Measurements from ENCODE around the gene TMA7.

TMA7 gene

DNA sequence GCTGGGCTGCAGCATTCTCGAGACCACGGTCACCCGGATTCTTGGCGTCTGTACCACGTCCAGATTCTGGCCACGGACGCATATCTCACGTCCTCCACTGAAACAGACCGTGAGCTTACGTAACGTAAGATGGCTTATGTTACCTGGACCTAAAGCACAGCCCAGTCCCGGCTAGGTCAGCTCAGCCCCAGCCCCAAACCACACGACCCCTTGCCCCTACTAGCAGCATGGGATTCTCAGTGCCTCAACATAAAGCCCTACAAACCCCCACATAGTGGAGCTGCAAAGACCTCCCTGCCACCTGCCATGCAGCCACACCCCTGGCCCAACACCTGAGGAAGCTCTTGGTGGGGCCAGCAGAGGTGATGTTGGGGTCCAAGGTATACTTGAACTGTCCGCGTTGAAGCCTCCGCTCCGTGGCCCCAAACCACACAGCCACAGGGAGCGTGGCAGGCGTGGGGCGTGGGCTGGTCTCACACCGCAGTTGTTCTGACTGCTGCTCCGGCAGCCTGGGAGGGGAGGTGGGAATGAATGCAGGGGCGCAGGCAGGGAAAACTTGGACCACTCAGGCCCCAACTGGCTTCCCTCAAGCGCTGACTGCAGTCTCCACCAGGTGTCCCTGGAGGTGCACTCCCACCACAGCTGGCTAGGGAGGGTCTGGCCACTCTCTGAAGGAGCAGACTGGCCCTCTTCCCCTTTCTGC lies 24.7 kb upstream of the TMA7 start:
- H3K4me2 ChIP-seq (ENCODE audit: low read depth, low read length): no peak overlapping the region

DNA sequence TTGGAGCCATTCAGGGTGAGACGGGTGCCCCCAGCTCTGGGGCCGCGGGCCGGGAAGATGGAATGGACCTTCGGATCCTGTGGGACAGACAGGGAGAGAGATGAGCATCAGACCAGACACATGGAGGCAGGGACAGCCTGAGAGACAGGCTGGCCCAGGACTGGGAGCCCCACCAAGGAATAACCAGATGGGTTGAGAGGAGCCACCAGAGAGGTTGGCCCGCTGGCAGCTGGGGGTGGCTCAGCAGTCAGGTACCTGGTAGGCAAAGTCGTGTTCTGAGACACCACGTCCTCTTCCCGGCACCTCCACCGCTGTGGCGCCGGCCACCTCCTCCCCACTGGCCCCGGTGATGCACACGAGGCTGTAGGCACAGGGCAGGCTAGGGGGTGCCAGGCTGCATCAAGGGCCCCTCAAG lies 24.0 kb upstream of the TMA7 start:
- Histone ChIP-seq H4K20me1 (ENCODE audit: insufficient read depth, low read length) (no peaks in the 10 kb centered on the region), H3K4me2 (ENCODE audit: low read depth, low read length) (no peak overlapping the region), H3F3A (ENCODE audit: insufficient read depth, low read length) (no peaks in the 10 kb centered on the region)

More for the DNA sequence above, 24.7 kb upstream of the TMA7 start:
- H3K4me1 ChIP-seq (ENCODE audit: low read length): no peaks in the 10 kb centered on the region
- H3K9me3 ChIP-seq (replicated peaks; ENCODE audit: insufficient read depth, low read length): no peaks in the 10 kb centered on the region
- no peaks in the 10 kb centered on the region for H3K9me2 ChIP-seq (replicated peaks; ENCODE audit: insufficient read depth, low read length)
- no peaks in the 10 kb centered on the region for H3K79me2 ChIP-seq (ENCODE audit: low read length)
- no peak overlapping the region for H2AFZ ChIP-seq (ENCODE audit: low read length)
- TF ChIP-seq, protein P1, sequence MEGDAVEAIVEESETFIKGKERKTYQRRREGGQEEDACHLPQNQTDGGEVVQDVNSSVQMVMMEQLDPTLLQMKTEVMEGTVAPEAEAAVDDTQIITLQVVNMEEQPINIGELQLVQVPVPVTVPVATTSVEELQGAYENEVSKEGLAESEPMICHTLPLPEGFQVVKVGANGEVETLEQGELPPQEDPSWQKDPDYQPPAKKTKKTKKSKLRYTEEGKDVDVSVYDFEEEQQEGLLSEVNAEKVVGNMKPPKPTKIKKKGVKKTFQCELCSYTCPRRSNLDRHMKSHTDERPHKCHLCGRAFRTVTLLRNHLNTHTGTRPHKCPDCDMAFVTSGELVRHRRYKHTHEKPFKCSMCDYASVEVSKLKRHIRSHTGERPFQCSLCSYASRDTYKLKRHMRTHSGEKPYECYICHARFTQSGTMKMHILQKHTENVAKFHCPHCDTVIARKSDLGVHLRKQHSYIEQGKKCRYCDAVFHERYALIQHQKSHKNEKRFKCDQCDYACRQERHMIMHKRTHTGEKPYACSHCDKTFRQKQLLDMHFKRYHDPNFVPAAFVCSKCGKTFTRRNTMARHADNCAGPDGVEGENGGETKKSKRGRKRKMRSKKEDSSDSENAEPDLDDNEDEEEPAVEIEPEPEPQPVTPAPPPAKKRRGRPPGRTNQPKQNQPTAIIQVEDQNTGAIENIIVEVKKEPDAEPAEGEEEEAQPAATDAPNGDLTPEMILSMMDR (IDR thresholded peaks at IDR 0.05; ENCODE audit: low read length): no peak
- TF ChIP-seq EZH2 (optimal IDR thresholded peaks at IDR 0.05; ENCODE audit: low read depth, low read length): no peak
- TF ChIP-seq EZH2phosphoT487 (IDR thresholded peaks at IDR 0.05; ENCODE audit: low read length): no peak
- no peaks in the 10 kb centered on the region for H3F3A ChIP-seq (ENCODE audit: insufficient read depth, low read length)
- H4K20me1 ChIP-seq (ENCODE audit: insufficient read depth, low read length): no peaks in the 10 kb centered on the region
- H3K9ac ChIP-seq (ENCODE audit: low read length): no peak overlapping the region
- H3K27ac ChIP-seq (ENCODE audit: low read length): no peak overlapping the region
- peaks cover 27% of the 10 kb centered on the region; the same call in 1 of the 2 replicates for H3K27me3 ChIP-seq (replicated peaks; ENCODE audit: insufficient read depth, low read length)
- H3K4me3 ChIP-seq (ENCODE audit: low read length): no peak overlapping the region
- H3K36me3 ChIP-seq (replicated peaks; ENCODE audit: insufficient read depth, low read length): no peaks in the 10 kb centered on the region
- DNase-seq: no peak

DNA sequence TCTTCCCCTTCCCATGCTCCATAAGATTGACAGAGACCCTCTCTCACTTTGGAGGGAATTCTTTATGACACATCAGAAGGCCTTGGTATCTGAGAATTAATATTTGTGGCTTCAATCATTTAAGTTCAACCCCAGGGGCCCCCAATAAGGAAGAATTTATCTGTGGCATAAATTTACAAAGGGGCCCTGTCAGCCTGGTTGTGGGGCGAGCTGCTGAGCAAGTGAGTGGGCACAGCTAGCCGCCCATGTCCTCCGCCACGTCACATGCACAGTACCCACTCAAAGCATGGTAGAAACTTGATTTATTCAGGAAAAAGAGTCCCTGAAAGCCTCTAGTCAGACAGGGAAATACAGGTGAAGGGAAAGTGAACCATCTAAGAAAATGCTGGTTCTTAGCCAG lies 23.5 kb upstream of the TMA7 start:
- H2AFZ ChIP-seq (ENCODE audit: low read length): no peak overlapping the region
- no peak overlapping the region for H3K4me2 ChIP-seq (ENCODE audit: low read depth, low read length)
- no peaks in the 10 kb centered on the region for H3K9me3 ChIP-seq (replicated peaks; ENCODE audit: insufficient read depth, low read length)
- H3K9me2 ChIP-seq (replicated peaks; ENCODE audit: insufficient read depth, low read length): no peaks in the 10 kb centered on the region
- no peaks in the 10 kb centered on the region for H3K79me2 ChIP-seq (ENCODE audit: low read length)
- no peak overlapping the region for H3K4me3 ChIP-seq (ENCODE audit: low read length)
- H3K27me3 ChIP-seq (replicated peaks; ENCODE audit: insufficient read depth, low read length): peaks cover 25% of the 10 kb centered on the region; the same call in 1 of the 2 replicates
- no peak for DNase-seq
- H3K36me3 ChIP-seq (replicated peaks; ENCODE audit: insufficient read depth, low read length): no peaks in the 10 kb centered on the region
- H4K20me1 ChIP-seq (ENCODE audit: insufficient read depth, low read length): no peaks in the 10 kb centered on the region
- TF ChIP-seq EZH2 (optimal IDR thresholded peaks at IDR 0.05; ENCODE audit: low read depth, low read length) (no peak), EZH2phosphoT487 (IDR thresholded peaks at IDR 0.05; ENCODE audit: low read length) (no peak)
- TF ChIP-seq, protein P1 (IDR thresholded peaks at IDR 0.05; ENCODE audit: low read length): no peak
- H3K9ac ChIP-seq (ENCODE audit: low read length): no peak overlapping the region
- no peaks in the 10 kb centered on the region for H3F3A ChIP-seq (ENCODE audit: insufficient read depth, low read length)
- H3K4me1 ChIP-seq (ENCODE audit: low read length): no peaks in the 10 kb centered on the region
- no peak overlapping the region for H3K27ac ChIP-seq (ENCODE audit: low read length)

More for the DNA sequence above, 24.0 kb upstream of the TMA7 start:
- TF ChIP-seq, protein P1 (IDR thresholded peaks at IDR 0.05; ENCODE audit: low read length): no peak
- no peak for TF ChIP-seq EZH2phosphoT487 (IDR thresholded peaks at IDR 0.05; ENCODE audit: low read length)
- TF ChIP-seq EZH2 (optimal IDR thresholded peaks at IDR 0.05; ENCODE audit: low read depth, low read length): no peak
- Histone ChIP-seq H3K4me3 (ENCODE audit: low read length) (no peak overlapping the region), H3K27me3 (replicated peaks; ENCODE audit: insufficient read depth, low read length) (peaks cover 25% of the 10 kb centered on the region; the same call in 1 of the 2 replicates), H3K36me3 (replicated peaks; ENCODE audit: insufficient read depth, low read length) (no peaks in the 10 kb centered on the region), H2AFZ (ENCODE audit: low read length) (no peak overlapping the region), H3K9me2 (replicated peaks; ENCODE audit: insufficient read depth, low read length) (no peaks in the 10 kb centered on the region), H3K79me2 (ENCODE audit: low read length) (no peaks in the 10 kb centered on the region), H3K27ac (ENCODE audit: low read length) (no peak overlapping the region), H3K9ac (ENCODE audit: low read length) (no peak overlapping the region), H3K4me1 (ENCODE audit: low read length) (no peaks in the 10 kb centered on the region), H3K9me3 (replicated peaks; ENCODE audit: insufficient read depth, low read length) (no peaks in the 10 kb centered on the region)
- DNase-seq: no peak
